Lower leg skin (tissue), 3 donors: ENCODE data around the gene CTPS2.

Experiments
- POLR2A ChIP-seq, 2 donors: fragments of 450-650 bp; IDR thresholded peaks; one replicate each; pipeline ENCODE4 v1.6.1; 2016 to 2017; ENCODE audit warnings: antibody characterized with exemption in 2 of 2, mild to moderate bottlenecking in 1 of 2, moderate library complexity in 1 of 2
- TF ChIP-seq, protein P1 (sequence below), 3 donors: fragments of 450-650 bp; IDR thresholded peaks; one replicate each; pipeline ENCODE4 v1.5.1; 2016; ENCODE audit warnings: antibody characterized with exemption in 3 of 3, mild to moderate bottlenecking in 3 of 3, moderate library complexity in 2 of 3

DNA sequence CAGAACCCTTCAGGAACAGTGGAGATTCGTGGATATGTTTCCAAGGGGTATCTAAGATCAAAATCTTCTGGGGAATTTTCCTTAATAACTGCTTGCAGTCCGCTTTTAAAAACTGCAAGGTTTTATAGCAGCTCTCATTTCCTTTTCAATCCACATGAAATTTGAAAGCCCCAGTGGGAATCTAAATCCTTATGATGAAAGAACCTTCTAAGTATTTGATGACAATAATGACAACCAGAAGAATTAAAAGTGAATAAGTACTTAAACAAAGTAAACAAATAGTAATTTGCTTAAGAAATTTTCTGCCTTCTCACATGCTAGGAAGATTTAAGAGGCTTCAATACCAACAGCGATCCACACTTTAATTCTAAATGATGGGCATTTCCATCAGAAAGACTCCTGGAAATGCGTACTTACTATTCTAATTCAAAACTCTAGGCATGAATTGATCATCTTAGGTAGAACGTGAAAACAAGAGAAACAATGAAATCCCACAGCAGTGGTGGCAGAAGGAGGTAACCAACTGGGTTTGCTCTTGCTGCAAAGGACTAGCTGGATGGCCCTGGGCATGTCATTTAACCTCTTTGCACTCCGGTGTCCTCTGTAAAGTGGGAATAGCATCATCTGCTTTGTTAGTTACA, 100.1 kb downstream of the CTPS2 start:
- TF ChIP-seq, protein P1, sequence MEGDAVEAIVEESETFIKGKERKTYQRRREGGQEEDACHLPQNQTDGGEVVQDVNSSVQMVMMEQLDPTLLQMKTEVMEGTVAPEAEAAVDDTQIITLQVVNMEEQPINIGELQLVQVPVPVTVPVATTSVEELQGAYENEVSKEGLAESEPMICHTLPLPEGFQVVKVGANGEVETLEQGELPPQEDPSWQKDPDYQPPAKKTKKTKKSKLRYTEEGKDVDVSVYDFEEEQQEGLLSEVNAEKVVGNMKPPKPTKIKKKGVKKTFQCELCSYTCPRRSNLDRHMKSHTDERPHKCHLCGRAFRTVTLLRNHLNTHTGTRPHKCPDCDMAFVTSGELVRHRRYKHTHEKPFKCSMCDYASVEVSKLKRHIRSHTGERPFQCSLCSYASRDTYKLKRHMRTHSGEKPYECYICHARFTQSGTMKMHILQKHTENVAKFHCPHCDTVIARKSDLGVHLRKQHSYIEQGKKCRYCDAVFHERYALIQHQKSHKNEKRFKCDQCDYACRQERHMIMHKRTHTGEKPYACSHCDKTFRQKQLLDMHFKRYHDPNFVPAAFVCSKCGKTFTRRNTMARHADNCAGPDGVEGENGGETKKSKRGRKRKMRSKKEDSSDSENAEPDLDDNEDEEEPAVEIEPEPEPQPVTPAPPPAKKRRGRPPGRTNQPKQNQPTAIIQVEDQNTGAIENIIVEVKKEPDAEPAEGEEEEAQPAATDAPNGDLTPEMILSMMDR (IDR thresholded peaks at IDR 0.05), result no peak
- TF ChIP-seq POLR2A (IDR thresholded peaks at IDR 0.05), result no peak
